Heart right ventricle (tissue), 16 donors: ENCODE measurements around the gene CFAP299. TPM values are rescaled to one million over a fixed set of nuclear protein-coding genes. Genes with fewer than 3 reads are reported as not detected.

Experiments
- ATAC-seq, 8 donors: fragments of 200-7000 bp; cut with Tn5 transposase; one replicate each; pipeline ENCODE4 v1.9.1; 2020; ENCODE audit warnings: mild to moderate bottlenecking in 8 of 8, moderate library complexity in 8 of 8, moderate number of reproducible peaks in 1 of 8
- DNase-seq, 2 donors: peaks; one replicate each; pipeline ENCODE4 v3.0.0-alpha.2; 2020
- H3K27ac ChIP-seq, 10 donors: fragments of 200-600 bp; sonication (generic) in 2 of 10; one replicate each; pipeline versions ENCODE4 v1.5.0 to v1.8.0; 2020 to 2022; ENCODE audit warnings: mild to moderate bottlenecking in 3 of 10
- H3K27me3 ChIP-seq, 7 donors: fragments of 200-600 bp; one replicate each; pipeline ENCODE4 v1.8.0; 2021 to 2022; ENCODE audit warnings: mild to moderate bottlenecking in 2 of 7
- H3K36me3 ChIP-seq, 9 donors: fragments of 200-600 bp; sonication (generic) in 1 of 9; one replicate each; pipeline versions ENCODE4 v1.5.0 to v1.8.0; 2020 to 2022; ENCODE audit warnings: mild to moderate bottlenecking in 2 of 9
- H3K4me1 ChIP-seq, 9 donors: fragments of 200-600 bp; sonication (generic) in 1 of 9; one replicate each; pipeline versions ENCODE4 v1.5.0 to v1.8.0; 2020 to 2022; ENCODE audit warnings: mild to moderate bottlenecking in 4 of 9
- H3K4me3 ChIP-seq, 10 donors: fragments of 200-600 bp; sonication (generic) in 2 of 10; one replicate each; pipeline versions ENCODE4 v1.5.0 to v1.8.0; 2020 to 2022; ENCODE audit warnings: mild to moderate bottlenecking in 7 of 10, moderate library complexity in 2 of 10
- H3K9me3 ChIP-seq, 11 donors: fragments of 200-600 bp in 10 of 11; sonication (generic) in 2 of 11; one replicate each; pipeline versions ENCODE4 v1.5.0 to v1.8.0; 2013 to 2022; ENCODE audit warnings: mild to moderate bottlenecking in 2 of 11, control low read depth in 1 of 11, moderate library complexity in 1 of 11
- WGBS, 2 donors: extraction: QIAGEN DNeasy Blood & Tissue Kit; methylation state at CpG; one replicate each; pipeline ENCODE4 v1.1.7; 2013; ENCODE audit warnings: inconsistent platforms in 1 of 2; 5-methylcytosine and 5-hydroxymethylcytosine counted together
- intact Hi-C, 10 donors: fragments of 100-400 bp; cut with DNase I; formaldehyde crosslinking; loops; one replicate each; pipeline versions ENCODE4 v1.11.1 to v1.14.2; 2022
- polyA plus RNA-seq, 2 donors: library from polyadenylated mRNA; stranded (reverse); fragments of 200-250 nt; gene quantifications; one replicate each; pipeline ENCODE4 v1.2.3, GENCODE V29; 2013
- total RNA-seq, 10 donors: library from RNA; stranded (reverse); fragmentation: NEBNext Ultra II Directional in 3 of 10; extraction: Animal tissue kit (Norgen Biotek cat#: 25700) in 3 of 10; gene quantifications; one replicate each; pipeline versions ENCODE4 v1.2.1 to v1.2.4, GENCODE V29; 2021 to 2023
- TF ChIP-seq, protein P1 (sequence below), 9 donors: fragments of 200-600 bp; sonication (generic) in 2 of 9; IDR thresholded peaks; one replicate each; pipeline versions ENCODE4 v1.5.0 to v1.8.0; 2021 to 2022; ENCODE audit warnings: antibody characterized with exemption in 9 of 9, mild to moderate bottlenecking in 5 of 9, moderate library complexity in 1 of 9
- donor health status: Arrhythmogenic right ventricular cardiomyopathy.
- donor health status: ischemic (EF 13 %, LVEDD 7.1; RV severe dilation, severe dysfunction).
- donor health status: healthy with polysubstance abuse.
- donor health status: DM: no; HTN: yes; CAD: no.
- donor health status: DM: no; HTN: no; CAD: no.
- donor health status: ischemic (EF 25% LVEDD 6.9; RV normal size, moderate dysfunction).
- donor health status: ischemic (EF 25% LVEDD 5.7; RV mildly dilated, moderate dysfunction).
- donor health status: healthy.
- donor health status: DM: yes; HTN: yes; CAD: no.
- donor health status: Ischemic cardiomyopathy.
- donor health status: ischemic (EF 35%, LVEDD 5.7; RV mildly dilated, moderate dysfunction).
- donor health status: nonischemic (EF 11% LVEDD 7.7; RV severe dilation, severe dysfunction).
- donor health status: DM: yes; HTN: yes; CAD: no.
- donor health status: PGD.
- donor health status: ischemic (EF 29% LVEDD 5.4; RV normal size, mild dysfunction).
- donor health status: nonischemic (EF 23%, LVEDD 6.1; RV moderate dilation, normal function).

Gene CFAP299
- total and polyA plus RNA-seq, 12 donors: 0.93 TPM; not detected in 11

DNA sequence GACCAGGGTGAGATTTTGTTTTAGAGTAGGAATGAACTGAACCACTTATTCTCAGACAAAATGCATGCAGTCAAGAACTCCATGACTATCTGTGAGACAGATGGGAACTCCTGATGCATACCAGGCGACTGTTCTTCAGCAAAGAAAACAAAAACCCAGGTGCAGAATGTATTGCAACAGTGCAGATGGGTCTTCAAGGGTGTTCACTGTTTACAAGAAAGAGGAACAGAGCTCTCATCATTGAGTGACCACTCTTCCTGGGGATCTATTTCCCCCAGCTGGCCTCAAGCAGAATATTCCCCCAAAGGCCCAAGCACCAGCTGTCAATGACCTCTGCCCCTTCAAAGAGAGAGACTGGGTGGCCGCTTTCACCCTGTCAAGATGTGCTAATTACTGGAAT, 655.3 kb downstream of the CFAP299 start:
- TF ChIP-seq, protein P1, sequence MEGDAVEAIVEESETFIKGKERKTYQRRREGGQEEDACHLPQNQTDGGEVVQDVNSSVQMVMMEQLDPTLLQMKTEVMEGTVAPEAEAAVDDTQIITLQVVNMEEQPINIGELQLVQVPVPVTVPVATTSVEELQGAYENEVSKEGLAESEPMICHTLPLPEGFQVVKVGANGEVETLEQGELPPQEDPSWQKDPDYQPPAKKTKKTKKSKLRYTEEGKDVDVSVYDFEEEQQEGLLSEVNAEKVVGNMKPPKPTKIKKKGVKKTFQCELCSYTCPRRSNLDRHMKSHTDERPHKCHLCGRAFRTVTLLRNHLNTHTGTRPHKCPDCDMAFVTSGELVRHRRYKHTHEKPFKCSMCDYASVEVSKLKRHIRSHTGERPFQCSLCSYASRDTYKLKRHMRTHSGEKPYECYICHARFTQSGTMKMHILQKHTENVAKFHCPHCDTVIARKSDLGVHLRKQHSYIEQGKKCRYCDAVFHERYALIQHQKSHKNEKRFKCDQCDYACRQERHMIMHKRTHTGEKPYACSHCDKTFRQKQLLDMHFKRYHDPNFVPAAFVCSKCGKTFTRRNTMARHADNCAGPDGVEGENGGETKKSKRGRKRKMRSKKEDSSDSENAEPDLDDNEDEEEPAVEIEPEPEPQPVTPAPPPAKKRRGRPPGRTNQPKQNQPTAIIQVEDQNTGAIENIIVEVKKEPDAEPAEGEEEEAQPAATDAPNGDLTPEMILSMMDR (IDR thresholded peaks at IDR 0.05): no peak
- H3K27ac ChIP-seq: no peak overlapping the region
- H3K4me1 ChIP-seq: no peaks in the 10 kb centered on the region
- ATAC-seq (no peak), DNase-seq (no peak)
- H3K27me3 ChIP-seq: peaks cover 0 to 4% (median 0%) of the 10 kb centered on the region in 7 donors
- intact Hi-C loops: loop anchor here in 6 of 10 donors (2.0 to 10.0 kb wide), 5 partner anchors 624 to 630 kb away; no protein-coding TSS in a partner anchor
- H3K36me3 ChIP-seq: no peaks in the 10 kb centered on the region
- H3K9me3 ChIP-seq: no peaks in the 10 kb centered on the region
- no peak overlapping the region for H3K4me3 ChIP-seq
- 40 to 41% methylated on average over 2 of the region's 2 CpGs for WGBS, 2 donors

DNA sequence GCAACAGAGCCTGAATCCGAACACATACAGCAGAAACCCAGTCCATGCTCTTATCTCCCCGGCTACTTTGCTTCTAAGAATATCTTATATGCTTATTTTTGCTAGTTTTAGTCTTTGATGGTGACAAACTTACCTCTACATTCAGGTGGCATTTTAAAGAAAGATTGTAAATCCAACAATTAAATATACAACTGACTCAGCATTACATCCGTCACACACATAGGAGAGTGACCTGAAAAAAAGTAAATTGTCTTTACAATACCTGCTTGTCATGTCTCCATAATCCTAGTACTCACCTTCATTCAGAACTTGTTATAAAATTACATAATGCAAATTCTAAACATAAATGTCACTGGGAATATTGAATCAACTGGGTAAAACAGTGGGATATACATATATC, 664.4 kb downstream of the CFAP299 start:
- Histone ChIP-seq H3K36me3 (no peaks in the 10 kb centered on the region), H3K27me3 (no peaks in the 10 kb centered on the region), H3K27ac (no peak overlapping the region), H3K4me3 (no peak overlapping the region), H3K4me1 (no peaks in the 10 kb centered on the region), H3K9me3 (peaks cover 0 to 4% (median 0%) of the 10 kb centered on the region in 11 donors)
- WGBS, 2 donors: 71 to 91% methylated on average over 3 of the region's 3 CpGs
- TF ChIP-seq, protein P1 (IDR thresholded peaks at IDR 0.05): no peak
- no peak for ATAC-seq
- DNase-seq: no peak
- intact Hi-C loops: loop anchor here in 1 of 10 donors (10.0 kb wide), 1 partner anchor 635 kb away; no protein-coding TSS in a partner anchor

DNA sequence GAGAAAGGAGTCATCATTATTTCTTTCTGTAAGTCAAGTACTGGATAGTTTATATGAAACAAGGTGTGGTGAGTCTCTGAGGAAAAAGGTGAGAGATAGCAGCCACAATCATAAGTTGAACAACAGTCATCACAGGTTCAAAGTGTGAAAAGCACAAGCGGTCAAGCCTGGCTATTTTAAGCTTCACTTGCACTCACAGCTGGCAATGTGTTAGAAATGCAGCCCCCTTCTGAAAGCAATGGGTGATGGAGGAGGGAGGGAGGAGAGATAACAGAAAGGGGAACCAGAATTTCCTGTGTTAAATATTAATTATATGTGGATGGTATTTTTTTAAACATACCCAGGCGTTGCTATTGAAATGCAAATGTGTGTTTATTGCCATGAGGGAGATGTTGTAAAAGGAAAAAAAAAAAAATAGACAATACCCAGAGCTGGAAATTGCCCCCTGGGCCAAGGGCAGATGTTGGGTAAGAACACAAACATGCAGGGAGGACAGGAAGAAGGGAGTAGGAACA, 668.1 kb downstream of the CFAP299 start:
- intact Hi-C loops: no loop called here
- Histone ChIP-seq H3K4me1 (no peaks in the 10 kb centered on the region), H3K27ac (no peak overlapping the region), H3K4me3 (no peak overlapping the region), H3K36me3 (no peaks in the 10 kb centered on the region), H3K27me3 (no peaks in the 10 kb centered on the region), H3K9me3 (peaks cover 0 to 4% (median 0%) of the 10 kb centered on the region in 11 donors)
- DNase-seq (no peak), ATAC-seq (no peak)
- TF ChIP-seq, protein P1 (IDR thresholded peaks at IDR 0.05): no peak
- 22 to 26% methylated on average over 2 of the region's 2 CpGs for WGBS, 2 donors

DNA sequence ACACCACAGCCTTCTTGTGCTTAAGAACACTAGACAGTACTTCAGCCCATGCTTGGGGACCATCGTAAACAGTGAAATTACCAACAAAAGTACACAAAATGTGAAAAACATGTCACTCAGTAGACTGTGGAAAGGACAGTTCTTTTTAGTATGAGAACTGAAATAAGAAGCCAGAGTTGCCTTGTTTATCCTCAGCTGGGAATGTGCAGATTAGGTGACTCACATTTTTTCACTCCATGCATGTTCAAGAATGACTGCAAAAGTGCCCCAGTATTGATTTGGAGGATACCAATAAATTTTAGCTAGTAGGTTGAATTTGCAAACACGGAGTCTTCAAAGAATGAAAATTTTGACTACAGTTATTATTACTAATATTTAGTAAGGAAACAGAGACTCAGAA, 671.9 kb downstream of the CFAP299 start:
- Histone ChIP-seq H3K4me3 (no peak overlapping the region), H3K27ac (no peak overlapping the region), H3K36me3 (no peaks in the 10 kb centered on the region), H3K27me3 (no peaks in the 10 kb centered on the region), H3K4me1 (no peaks in the 10 kb centered on the region), H3K9me3 (peaks cover 0 to under 1% (median 0%) of the 10 kb centered on the region in 11 donors)
- ATAC-seq: no peak
- TF ChIP-seq, protein P1 (IDR thresholded peaks at IDR 0.05): no peak
- 81 to 85% methylated on average over 2 of the region's 2 CpGs for WGBS, 2 donors
- intact Hi-C loops: no loop called here
- no peak for DNase-seq

Other genes with a start within 250 kb of the CFAP299 start
- gene PRDM8, start 138.2 kb upstream of the CFAP299 start, total RNA-seq: 1 to 10 TPM in 3 of 10 donors, under 1 TPM in 7; 0.23 to 1.9 (median 0.67) TPM
- under 1 TPM; 0.51 to 0.88 TPM for gene PRDM8, start 138.2 kb upstream of the CFAP299 start, polyA plus RNA-seq
- 1 to 10 TPM in 1 of 10 donors, under 1 TPM in 6, not detected in 3; 0.05 to 1.0 (median 0.51) TPM for gene FGF5, start 69.1 kb upstream of the CFAP299 start, total RNA-seq
- gene FGF5, start 69.1 kb upstream of the CFAP299 start, polyA plus RNA-seq: under 1 TPM; 0.13 to 0.51 TPM